CD14-positive monocyte (primary cell): Measurements from ENCODE around the gene DEK. TPM values are rescaled to one million over a fixed set of nuclear protein-coding genes. Genes with fewer than 3 reads are reported as not detected.

Experiments used
- DNase-seq, 3 donors: peaks; one replicate each; pipeline ENCODE4 v3.0.0-alpha.2; 2011 to 2022
- H2AFZ ChIP-seq: 2 replicates; pipeline ENCODE4 v1.6.0; 2012; ENCODE audit warnings: mild to moderate bottlenecking, low read depth, low read length, inconsistent platforms; ENCODE audit not compliant: insufficient read depth, poor library complexity, severe bottlenecking
- H3K27ac ChIP-seq, 2 donors: 1 replicate in 1 of 2; 2 replicates in 1 of 2; pipeline ENCODE4 v1.5.1; 2012 to 2013; ENCODE audit warnings: low read length in 2 of 2, control low read depth in 1 of 2, inconsistent platforms in 1 of 2, low read depth in 1 of 2, mild to moderate bottlenecking in 1 of 2
- H3K27me3 ChIP-seq, 2 donors: one replicate each; pipeline versions ENCODE4 v1.6.0 to v1.6.1; 2011 to 2013; ENCODE audit warnings: low read length in 2 of 2; ENCODE audit not compliant: control insufficient read depth in 2 of 2, insufficient read depth in 2 of 2
- H3K36me3 ChIP-seq, 2 donors: replicated peaks in 1 of 2; 1 replicate in 1 of 2; 2 replicates in 1 of 2; pipeline versions ENCODE4 v1.5.1 to v1.6.1; 2012 to 2013; ENCODE audit warnings: low read length in 2 of 2, control low read depth in 1 of 2, inconsistent platforms in 1 of 2, mild to moderate bottlenecking in 1 of 2; ENCODE audit not compliant: insufficient read depth in 2 of 2, control insufficient read depth in 1 of 2
- H3K4me1 ChIP-seq, 2 donors: 1 replicate in 1 of 2; 2 replicates in 1 of 2; pipeline versions ENCODE4 v1.5.1 to v1.6.1; 2012 to 2013; ENCODE audit warnings: low read length in 2 of 2, control low read depth in 1 of 2, inconsistent platforms in 1 of 2, mild to moderate bottlenecking in 1 of 2, moderate library complexity in 1 of 2; ENCODE audit not compliant: insufficient read depth in 2 of 2, control insufficient read depth in 1 of 2
- H3K4me2 ChIP-seq: replicated peaks from 2 replicates; pipeline ENCODE3; 2012; ENCODE audit warnings: low read length, moderate library complexity, mild to moderate bottlenecking; ENCODE audit not compliant: poor library complexity, severe bottlenecking; ENCODE audit errors: extremely low read depth
- H3K4me3 ChIP-seq, 3 experiments: fragments of 200-600 bp in 1 of 3; sonication (generic) in 1 of 3; replicated peaks in 1 of 3; 1 replicate in 2 of 3; 2 replicates in 1 of 3; pipeline ENCODE4 v1.5.1; 2011 to 2013; ENCODE audit warnings: low read length in 3 of 3, mild to moderate bottlenecking in 3 of 3, control low read depth in 2 of 3, low read depth in 2 of 3, inconsistent platforms in 1 of 3, moderate library complexity in 1 of 3
- H3K79me2 ChIP-seq: 2 replicates; pipeline ENCODE4 v1.6.0; 2012; ENCODE audit warnings: mild to moderate bottlenecking, control low read depth, inconsistent platforms, low read length, moderate library complexity; ENCODE audit not compliant: insufficient read depth
- H3K9ac ChIP-seq: 2 replicates; pipeline ENCODE4 v1.6.0; 2017; ENCODE audit warnings: low read length, mild to moderate bottlenecking; ENCODE audit not compliant: insufficient read depth, poor library complexity, severe bottlenecking
- H3K9me3 ChIP-seq, 2 donors: replicated peaks in 1 of 2; 1 replicate in 1 of 2; 2 replicates in 1 of 2; pipeline versions ENCODE4 v1.5.1 to v1.6.1; 2012 to 2013; ENCODE audit warnings: low read length in 2 of 2, control low read depth in 1 of 2; ENCODE audit not compliant: control insufficient read depth in 1 of 2, insufficient read depth in 1 of 2
- H4K20me1 ChIP-seq: 2 replicates; pipeline ENCODE4 v1.6.0; 2012; ENCODE audit warnings: mild to moderate bottlenecking, low read length, control low read depth, moderate library complexity; ENCODE audit not compliant: insufficient read depth
- H3K27ac Mint-ChIP-seq, 7 donors: one replicate each; pipeline ENCODE4 v1.8.0; 2020; ENCODE audit warnings: mild to moderate bottlenecking in 7 of 7, mixed read lengths in 7 of 7, moderate library complexity in 6 of 7, inconsistent platforms in 2 of 7
- H3K27me3 Mint-ChIP-seq, 3 donors: one replicate each; pipeline ENCODE4 v1.8.0; 2021 to 2022; ENCODE audit warnings: low read depth in 3 of 3, mild to moderate bottlenecking in 3 of 3, mixed read lengths in 3 of 3, moderate library complexity in 3 of 3, inconsistent platforms in 1 of 3
- H3K36me3 Mint-ChIP-seq, 2 donors: one replicate each; pipeline ENCODE4 v1.8.0; 2020; ENCODE audit warnings: mixed read lengths in 2 of 2, inconsistent platforms in 1 of 2, mild to moderate bottlenecking in 1 of 2
- H3K4me1 Mint-ChIP-seq: one replicate; pipeline ENCODE4 v1.8.0; 2020; ENCODE audit warnings: mild to moderate bottlenecking, mixed read lengths
- H3K4me3 Mint-ChIP-seq, 2 donors: one replicate each; pipeline ENCODE4 v1.8.0; 2020; ENCODE audit warnings: mild to moderate bottlenecking in 2 of 2, mixed read lengths in 2 of 2, moderate library complexity in 1 of 2
- H3K9me3 Mint-ChIP-seq, 7 donors: one replicate each; pipeline ENCODE4 v1.8.0; 2020 to 2022; ENCODE audit warnings: mixed read lengths in 7 of 7, mild to moderate bottlenecking in 6 of 7, moderate library complexity in 6 of 7, inconsistent platforms in 2 of 7
- CTCF ChIP-seq: fragments of 200-600 bp; IDR thresholded peaks from one replicate; pipeline ENCODE4 v1.8.0; 2022; ENCODE audit warnings: antibody characterized with exemption, mild to moderate bottlenecking
- WGBS: methylation state at CpG from one replicate; pipeline ENCODE4 v1.1.5; 2013; ENCODE audit warnings: missing lambda C conversion rate; ENCODE audit not compliant: insufficient coverage; 5-methylcytosine and 5-hydroxymethylcytosine counted together
- intact Hi-C, 2 donors: fragments of 100-400 bp; cut with micrococcal nuclease; formaldehyde crosslinking; loops; one replicate each; pipeline versions ENCODE4 v1.15.0 to v1.15.1; 2023
- polyA plus RNA-seq, 3 donors: library from polyadenylated mRNA; depleted of rRNA in 1 of 3; unstranded in 2 of 3; stranded (reverse) in 1 of 3; fragments of 300-500 nt in 2 of 3; fragments of >200 nt in 1 of 3; fragmentation: Illumina TruSeq in 2 of 3; gene quantifications; 1 replicate in 2 of 3; 2 replicates in 1 of 3; pipeline ENCODE4 v1.2.3, GENCODE V29; 2012 to 2021

The DEK gene
- polyA plus RNA-seq, 3 donors, result 32.3 to 63.9 (median 56.5) TPM

- no peak overlapping the region for H3K4me2 ChIP-seq
- Mint-ChIP-seq H3K4me3 (no peak overlapping the region), H3K9me3 (peaks cover 0 to 3% (median 0%) of the 10 kb centered on the region in 7 donors), H3K27me3 (peaks cover 15 to 25% (median 20%) of the 10 kb centered on the region in 3 donors), H3K36me3 (no peaks in the 10 kb centered on the region), H3K4me1 (peaks cover 5% of the 10 kb centered on the region), H3K27ac (no peak overlapping the region)
- H4K20me1 ChIP-seq, result no peaks in the 10 kb centered on the region
- 100% methylated on average over 1 of the region's 2 CpGs for WGBS
- H3K27ac ChIP-seq, result no peak overlapping the region
- no peak for TF ChIP-seq CTCF
- peaks cover 0 to 2% of the 10 kb centered on the region in 2 donors for H3K4me1 ChIP-seq
- no peaks in the 10 kb centered on the region for H3K79me2 ChIP-seq
- no peaks in the 10 kb centered on the region for H3K9me3 ChIP-seq
- H3K9ac ChIP-seq, result no peak overlapping the region
- no peak overlapping the region for H3K4me3 ChIP-seq
- intact Hi-C loops, result no loop called here
- DNase-seq, result no peak
- no peaks in the 10 kb centered on the region for H3K36me3 ChIP-seq
- H3K27me3 ChIP-seq, result peaks cover 14 to 24% of the 10 kb centered on the region in 2 donors
- H2AFZ ChIP-seq, result no peak overlapping the region
Measured at GRCh38 chr6:18284261-18284660, 19.9 kb upstream of the DEK start.

GRCh38 chr6:18281564-18281963 lies 17.2 kb upstream of the DEK start:
- Histone ChIP-seq H3K4me1 (peaks cover 10 to 11% of the 10 kb centered on the region in 2 donors), H3K27ac (no peak overlapping the region), H3K4me3 (no peak overlapping the region), H3K27me3 (peaks cover 41 to 51% of the 10 kb centered on the region in 2 donors), H4K20me1 (no peaks in the 10 kb centered on the region), H3K9me3 (peaks cover 0 to 16% of the 10 kb centered on the region in 2 donors), H2AFZ (no peak overlapping the region), H3K79me2 (no peaks in the 10 kb centered on the region), H3K9ac (no peak overlapping the region), H3K36me3 (no peaks in the 10 kb centered on the region), H3K4me2 (no peak overlapping the region)
- WGBS, result 67% methylated on average over 3 of the region's 4 CpGs
- peak overlapping the region in 1 of 2 donors; percentile 65 for H3K4me3 Mint-ChIP-seq
- H3K27ac Mint-ChIP-seq, result peak overlapping the region in 1 of 7 donors; percentile 74
- intact Hi-C loops, result no loop called here
- TF ChIP-seq CTCF, result no peak
- peaks cover 15% of the 10 kb centered on the region for H3K4me1 Mint-ChIP-seq
- peaks cover 0 to 3% of the 10 kb centered on the region in 2 donors for H3K36me3 Mint-ChIP-seq
- H3K9me3 Mint-ChIP-seq, result peaks cover 0 to 11% (median 2%) of the 10 kb centered on the region in 7 donors
- DNase-seq, result no peak
- H3K27me3 Mint-ChIP-seq, result peaks cover 37 to 46% (median 45%) of the 10 kb centered on the region in 3 donors
